Urinary bladder (tissue), 4 donors: ENCODE data around the gene MOB2. TPM values are rescaled to one million over a fixed set of nuclear protein-coding genes. Genes with fewer than 3 reads are reported as not detected.

ENCODE experiments used
- DNase-seq: peaks from one replicate; pipeline ENCODE4 v3.0.0-alpha.2; 2015; ENCODE audit errors: extremely low spot score
- H3K27ac ChIP-seq: one replicate; pipeline ENCODE4 v1.5.1; 2013; ENCODE audit warnings: low read depth, mild to moderate bottlenecking, moderate library complexity
- H3K36me3 ChIP-seq: one replicate; pipeline ENCODE4 v1.6.1; 2013; ENCODE audit warnings: mild to moderate bottlenecking, moderate library complexity; ENCODE audit not compliant: insufficient read depth
- H3K4me1 ChIP-seq: one replicate; pipeline ENCODE4 v1.6.1; 2013; ENCODE audit warnings: mild to moderate bottlenecking, moderate library complexity; ENCODE audit not compliant: insufficient read depth
- H3K4me3 ChIP-seq: one replicate; pipeline ENCODE4 v1.5.1; 2013; ENCODE audit warnings: low read depth, low read length
- WGBS: extraction: QIAGEN DNeasy Blood & Tissue Kit; methylation state at CpG from one replicate; pipeline ENCODE4 v1.1.7; 2013; 5-methylcytosine and 5-hydroxymethylcytosine counted together
- polyA plus RNA-seq: library from polyadenylated mRNA; stranded (reverse); fragments of 200-250 nt; gene quantifications from one replicate; pipeline ENCODE4 v1.2.3, GENCODE V29; 2013
- total RNA-seq: library from RNA; depleted of rRNA; stranded (reverse); fragments of >200 nt; gene quantifications from one replicate; pipeline ENCODE4 v1.2.3, GENCODE V29; 2014
- donor health status: healthy with polysubstance abuse.
- donor health status: healthy.

Gene MOB2
- total and polyA plus RNA-seq, 2 donors: 27.5 to 120 TPM

DNA sequence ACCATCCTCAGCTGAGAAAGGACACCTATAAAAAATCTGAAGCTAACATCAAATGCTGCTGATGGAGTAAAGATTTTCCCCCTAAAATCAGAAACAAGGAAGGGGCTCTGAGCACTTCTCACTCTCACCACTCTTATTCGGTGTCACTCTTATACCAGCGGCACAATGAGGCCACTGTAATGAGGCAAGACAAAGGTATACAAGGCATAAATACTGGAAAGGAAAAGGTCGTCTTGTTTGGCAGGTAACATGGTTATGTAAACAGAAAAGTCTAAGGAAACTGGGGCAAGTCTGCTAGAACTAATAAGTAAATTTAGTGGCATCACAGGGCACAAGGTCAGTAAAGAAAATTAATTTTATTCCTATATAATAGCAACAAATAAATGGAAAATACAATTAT, 8.1 kb upstream of the MOB2 start:
- WGBS: 90% methylated on average over 3 of the region's 3 CpGs
- Histone ChIP-seq H3K4me1 (no peaks in the 10 kb centered on the region), H3K4me3 (no peak overlapping the region), H3K36me3 (no peaks in the 10 kb centered on the region), H3K27ac (no peak overlapping the region)
- no peak for DNase-seq

DNA sequence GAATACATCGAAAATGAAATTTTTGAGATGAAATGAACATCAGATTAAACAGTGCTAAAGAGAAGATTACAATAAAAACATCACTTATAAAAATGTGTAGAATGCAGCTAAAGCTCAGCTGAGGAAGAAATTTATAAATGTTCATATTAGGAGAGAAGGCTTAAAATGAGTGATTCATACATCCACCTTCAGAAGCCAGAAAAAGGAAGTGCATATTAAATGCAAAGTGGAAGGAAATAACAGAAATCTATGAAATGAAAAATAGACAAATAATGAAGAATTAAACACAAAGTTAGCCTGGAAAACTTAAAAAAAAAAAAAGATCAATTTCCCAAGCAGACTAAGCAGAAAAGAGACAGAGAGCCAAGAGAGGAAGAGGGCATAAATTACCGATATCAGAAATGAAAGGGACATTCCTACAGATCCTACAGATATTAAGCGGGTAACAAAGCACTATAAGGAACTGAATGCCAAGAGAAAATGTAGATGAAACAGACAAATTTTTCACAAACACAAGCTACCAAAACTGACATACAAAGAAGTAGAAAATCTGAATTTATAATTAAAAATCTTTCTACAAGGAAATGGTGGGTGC, 7.2 kb upstream of the MOB2 start:
- no peak for DNase-seq
- H3K4me3 ChIP-seq: no peak overlapping the region
- H3K27ac ChIP-seq: no peak overlapping the region
- H3K36me3 ChIP-seq: no peaks in the 10 kb centered on the region
- WGBS: 94% methylated on average over 3 of the region's 3 CpGs
- H3K4me1 ChIP-seq: no peaks in the 10 kb centered on the region

DNA sequence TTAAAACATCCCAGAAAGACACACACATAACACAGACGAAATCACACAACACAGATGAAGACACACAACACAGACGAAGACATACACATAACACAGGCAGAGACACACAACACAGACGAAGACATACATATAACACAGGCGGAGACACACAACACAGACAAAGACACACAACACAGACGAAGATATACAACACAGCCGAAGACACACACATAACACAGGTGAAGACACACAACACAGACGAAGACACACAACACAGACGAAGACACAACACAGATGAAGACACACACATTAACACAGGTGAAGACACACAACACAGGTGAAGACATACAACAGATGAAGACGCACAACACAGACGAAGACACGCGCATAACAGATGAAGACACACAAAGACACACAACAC, 4.8 kb upstream of the MOB2 start:
- H3K27ac ChIP-seq: no peak overlapping the region
- 96% methylated on average over 12 of the region's 12 CpGs for WGBS
- DNase-seq: no peak
- H3K4me3 ChIP-seq: no peak overlapping the region
- no peaks in the 10 kb centered on the region for H3K4me1 ChIP-seq
- no peaks in the 10 kb centered on the region for H3K36me3 ChIP-seq

DNA sequence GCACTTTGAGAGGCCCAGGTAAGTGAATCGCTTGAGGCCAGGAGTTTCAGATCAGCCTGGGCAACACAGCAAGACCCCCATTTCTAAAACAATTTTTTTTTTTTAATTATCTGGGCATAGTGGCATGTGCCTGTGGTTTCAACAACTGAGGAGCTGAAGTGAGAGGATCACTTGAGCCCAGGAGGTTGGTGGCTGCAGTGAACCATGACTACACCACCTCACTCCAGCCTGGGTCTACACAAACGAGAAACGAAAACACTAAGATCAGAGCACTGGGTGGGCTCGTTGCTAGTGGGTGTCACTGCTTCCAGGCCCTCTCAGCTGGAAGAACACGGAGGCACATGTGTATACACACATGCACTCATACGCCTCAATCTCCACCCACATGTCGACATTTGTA, 4.1 kb upstream of the MOB2 start:
- Histone ChIP-seq H3K4me1 (no peaks in the 10 kb centered on the region), H3K36me3 (no peaks in the 10 kb centered on the region), H3K4me3 (no peak overlapping the region), H3K27ac (no peak overlapping the region)
- DNase-seq: no peak
- WGBS: 81% methylated on average over 7 of the region's 7 CpGs

DNA sequence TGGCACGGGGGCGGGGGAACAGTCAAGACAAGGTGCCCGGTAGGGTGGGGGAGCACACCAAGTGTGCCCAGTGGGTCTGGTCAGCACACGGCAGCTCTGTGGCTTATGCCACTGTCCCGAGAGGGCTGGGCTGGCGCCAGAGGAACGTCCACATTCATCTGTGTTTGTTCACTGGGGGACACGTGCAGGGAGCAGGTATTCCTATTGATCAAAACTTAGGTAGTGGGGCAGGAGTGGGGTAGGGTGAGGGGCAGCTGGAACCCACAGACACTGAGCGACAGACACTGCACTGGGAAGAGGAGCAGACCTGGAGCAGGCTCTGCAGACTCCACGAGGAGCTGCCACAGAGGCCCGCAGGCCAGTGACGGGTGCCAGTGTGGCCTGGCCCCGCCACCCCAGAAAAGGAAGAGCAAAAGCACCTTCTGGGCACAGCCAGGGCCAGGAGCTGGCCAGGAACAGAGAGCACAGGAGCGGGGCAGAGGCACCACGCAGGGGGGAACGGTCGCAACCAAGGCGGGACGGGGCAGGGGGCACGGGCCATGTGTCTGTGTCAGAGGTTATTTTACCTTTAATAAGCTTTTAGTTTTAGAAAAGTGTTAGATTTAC, 2.1 kb upstream of the MOB2 start:
- WGBS: 93% methylated on average over 20 of the region's 20 CpGs

DNA sequence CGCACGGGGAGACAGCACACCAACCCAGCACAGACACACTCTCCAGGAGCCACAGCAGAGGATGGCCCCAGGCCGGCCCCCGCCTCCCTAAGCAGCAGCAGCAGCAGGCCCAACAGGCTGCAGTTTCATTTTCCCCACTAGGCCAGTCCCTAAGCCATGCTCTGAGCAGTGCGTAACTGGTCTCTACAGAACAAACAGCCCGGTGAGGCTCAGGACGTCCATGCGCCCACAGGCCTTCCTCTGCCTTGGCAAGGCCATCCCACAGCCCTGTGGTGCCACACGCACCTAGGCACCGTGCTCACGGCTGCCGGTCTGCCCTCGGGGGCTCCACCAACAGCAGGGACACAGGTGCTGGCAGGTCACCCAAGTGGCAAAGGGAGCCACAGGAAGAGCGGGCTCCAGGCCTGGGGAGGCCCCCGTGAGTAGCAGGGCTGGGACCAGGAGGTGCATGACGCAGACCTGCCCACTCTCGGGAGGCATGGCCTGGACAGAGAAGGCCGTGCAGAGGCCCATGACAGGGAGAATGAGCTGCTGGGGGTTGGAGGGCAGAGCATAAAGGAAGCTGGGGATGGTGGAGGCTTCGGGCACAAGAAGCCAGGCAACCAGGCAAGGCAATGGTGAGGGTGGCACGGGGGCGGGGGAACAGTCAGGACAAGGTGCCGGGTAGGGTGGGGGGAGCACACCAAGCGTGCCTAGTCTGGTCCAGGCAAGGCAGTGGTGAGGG, 1.4 kb upstream of the MOB2 start:
- no peaks in the 10 kb centered on the region for H3K36me3 ChIP-seq
- H3K27ac ChIP-seq: no peak overlapping the region
- H3K4me3 ChIP-seq: no peak overlapping the region
- H3K4me1 ChIP-seq: no peaks in the 10 kb centered on the region
- WGBS: 80% methylated on average over 23 of the region's 23 CpGs
- no peak for DNase-seq

More for the DNA sequence above, 2.1 kb upstream of the MOB2 start:
- DNase-seq: no peak
- Histone ChIP-seq H3K36me3 (no peaks in the 10 kb centered on the region), H3K4me1 (no peaks in the 10 kb centered on the region), H3K4me3 (no peak overlapping the region), H3K27ac (no peak overlapping the region)

DNA sequence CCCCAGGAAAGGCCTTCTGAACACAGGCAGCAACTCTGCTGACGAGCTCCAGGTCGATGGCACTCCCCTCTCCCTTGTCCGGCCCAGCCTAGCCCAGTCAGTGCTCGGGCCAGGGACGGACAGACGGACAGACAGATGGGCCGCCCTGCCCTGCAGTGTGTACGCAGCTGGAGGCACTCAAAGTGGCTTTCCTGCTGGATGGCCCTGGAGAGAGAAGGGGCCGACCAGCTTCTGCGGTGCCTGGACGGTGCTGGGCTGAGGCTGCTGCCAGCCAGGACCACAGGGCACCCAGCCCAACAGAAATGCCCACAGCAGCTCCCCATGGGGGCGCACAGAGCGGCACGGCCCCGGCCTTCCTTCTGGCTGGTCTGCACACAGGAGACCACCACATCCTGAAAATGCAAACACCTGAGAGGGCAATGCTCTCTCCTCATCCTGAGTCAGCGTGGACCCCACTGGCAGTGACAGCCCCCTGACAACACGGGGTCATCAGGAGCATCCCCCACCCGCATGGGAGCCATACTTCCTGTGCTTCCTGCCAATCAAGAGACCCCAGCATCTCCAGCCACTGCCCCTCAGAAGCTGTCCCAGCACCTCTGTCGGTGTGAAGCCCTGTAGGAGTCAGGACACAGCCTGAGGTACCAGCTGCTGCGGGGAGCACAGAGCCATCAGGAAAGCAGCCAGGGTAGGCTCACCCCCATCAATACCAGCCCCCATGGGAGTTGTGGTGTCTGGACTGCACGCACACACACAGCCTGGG, 692 bp upstream of the MOB2 start:
- H3K36me3 ChIP-seq: no peaks in the 10 kb centered on the region
- H3K27ac ChIP-seq: no peak overlapping the region
- DNase-seq: no peak
- no peak overlapping the region for H3K4me3 ChIP-seq
- H3K4me1 ChIP-seq: no peaks in the 10 kb centered on the region
- 57% methylated on average over 21 of the region's 21 CpGs for WGBS

DNA sequence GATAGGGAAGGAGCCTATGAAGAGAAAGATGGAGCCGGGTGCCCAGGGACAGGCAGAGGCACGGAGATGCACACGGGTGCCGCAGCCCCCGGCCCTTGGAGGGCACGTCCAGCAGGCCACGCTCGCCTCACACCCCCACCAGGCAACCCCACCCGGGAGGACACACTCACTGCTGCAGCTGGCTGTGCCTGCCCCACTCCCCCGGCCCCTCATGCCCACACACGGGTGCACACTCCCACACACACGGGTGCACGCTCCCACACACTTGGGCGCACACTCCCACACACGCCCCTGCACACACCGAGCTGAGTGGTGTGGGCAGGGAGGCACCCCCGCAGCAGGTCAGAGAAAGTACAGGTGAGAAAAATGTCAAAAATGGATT, 1.1 kb downstream of the MOB2 start:
- no peak for DNase-seq
- H3K27ac ChIP-seq: no peak overlapping the region
- no peaks in the 10 kb centered on the region for H3K36me3 ChIP-seq
- no peaks in the 10 kb centered on the region for H3K4me1 ChIP-seq
- peak overlapping the region; percentile 11 for H3K4me3 ChIP-seq
- 57% methylated on average over 17 of the region's 17 CpGs for WGBS

DNA sequence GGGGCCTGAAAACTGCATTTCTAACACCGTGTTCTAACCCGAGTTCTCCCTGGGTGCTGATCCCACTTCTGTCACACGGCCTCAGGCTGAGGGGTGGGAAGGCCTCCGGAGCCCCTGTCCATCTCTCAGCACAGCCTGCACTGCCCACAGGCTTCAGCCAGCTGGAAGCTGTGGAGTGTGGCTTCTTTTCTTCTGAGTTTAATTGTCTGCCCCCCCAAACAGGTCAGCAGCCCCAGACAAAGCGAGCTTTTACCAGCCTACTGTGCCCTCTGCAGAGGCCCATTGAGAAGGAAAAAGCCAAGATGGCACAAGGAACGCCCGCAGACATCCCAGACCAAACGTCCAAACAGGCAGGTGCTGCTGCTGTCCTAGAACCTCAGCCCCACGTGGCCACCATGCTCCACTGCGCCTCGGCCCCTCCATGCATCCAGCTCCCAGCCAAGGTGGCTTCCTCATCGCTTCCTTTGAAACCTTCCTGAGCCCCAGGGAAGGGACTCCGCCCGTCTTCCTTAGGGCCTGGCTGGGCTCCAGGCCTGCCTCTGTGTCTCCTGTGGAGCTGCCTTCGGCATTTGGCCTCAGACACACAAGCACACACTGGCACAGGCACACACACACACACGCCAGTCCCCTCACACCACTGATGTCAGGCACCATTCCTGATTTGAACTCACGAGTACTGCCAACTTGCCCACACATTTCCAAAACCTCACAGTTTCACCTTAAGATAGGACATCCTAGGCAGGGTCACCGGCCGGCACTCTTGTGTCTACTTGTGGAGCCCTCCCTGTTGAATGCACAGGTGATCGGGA, 1.7 kb downstream of the MOB2 start:
- H3K4me1 ChIP-seq: no peaks in the 10 kb centered on the region
- WGBS: 51% methylated on average over 20 of the region's 20 CpGs
- no peak overlapping the region for H3K4me3 ChIP-seq
- no peak overlapping the region for H3K27ac ChIP-seq
- DNase-seq: no peak
- H3K36me3 ChIP-seq: no peaks in the 10 kb centered on the region

DNA sequence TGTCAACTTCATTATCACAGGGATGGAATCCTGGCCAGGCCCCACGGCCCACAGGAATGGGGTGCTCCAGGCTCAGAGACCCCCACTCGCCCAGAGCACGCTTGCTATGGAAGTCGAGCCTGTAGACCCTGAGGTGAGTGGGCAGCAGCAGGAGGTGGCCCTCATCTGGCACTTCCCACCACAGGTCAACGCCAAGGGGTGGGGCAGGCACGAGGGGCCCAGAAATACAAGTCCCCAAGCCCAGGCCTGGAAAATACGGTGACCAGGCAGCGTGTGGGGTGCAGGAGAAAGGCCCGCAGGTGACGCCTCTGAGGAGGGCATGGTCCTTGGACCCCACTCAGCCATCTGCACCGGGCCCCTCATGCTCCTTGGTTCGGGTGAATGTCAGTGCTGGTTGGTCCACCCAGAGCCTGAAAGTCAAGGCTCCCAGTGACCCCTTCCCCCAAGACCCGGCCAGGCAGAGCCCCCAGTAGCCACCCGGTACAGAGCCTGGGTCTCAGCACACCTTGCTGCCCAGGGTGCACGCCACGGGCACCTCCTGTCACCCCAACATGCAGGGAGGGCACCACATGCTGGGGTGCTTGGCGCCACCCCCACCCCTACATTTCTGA, 2.4 kb downstream of the MOB2 start:
- Histone ChIP-seq H3K27ac (no peak overlapping the region), H3K4me3 (no peak overlapping the region), H3K4me1 (no peaks in the 10 kb centered on the region), H3K36me3 (no peaks in the 10 kb centered on the region)
- DNase-seq: no peak
- WGBS: 86% methylated on average over 17 of the region's 17 CpGs

DNA sequence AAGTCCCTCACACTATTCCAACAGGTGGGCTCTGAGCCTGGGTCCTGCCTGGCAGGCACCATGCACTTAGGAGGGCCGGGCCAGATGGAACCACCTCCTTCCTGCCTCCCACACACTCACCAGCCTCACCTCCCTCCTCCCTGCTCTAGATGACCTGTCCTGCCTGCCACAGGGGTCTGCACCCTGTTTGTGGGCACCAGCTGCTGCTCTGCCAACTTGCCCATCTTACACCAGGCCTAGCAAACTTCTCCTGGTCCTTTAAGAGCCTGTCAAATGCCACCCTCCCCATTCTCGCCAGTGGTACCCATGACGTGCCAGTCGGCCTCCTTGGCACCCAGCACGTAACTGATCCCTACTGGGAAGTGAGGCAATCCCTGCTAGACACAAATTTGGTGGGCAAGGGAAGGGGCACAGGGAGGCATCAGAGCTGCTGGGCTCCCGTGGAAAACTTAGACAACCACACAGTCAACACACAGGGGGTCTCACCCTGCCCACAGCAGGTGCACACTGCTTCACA, 3.1 kb downstream of the MOB2 start:
- Histone ChIP-seq H3K27ac (no peak overlapping the region), H3K4me3 (no peak overlapping the region), H3K36me3 (no peaks in the 10 kb centered on the region), H3K4me1 (no peaks in the 10 kb centered on the region)
- WGBS: 51% methylated on average over 6 of the region's 6 CpGs
- no peak for DNase-seq

DNA sequence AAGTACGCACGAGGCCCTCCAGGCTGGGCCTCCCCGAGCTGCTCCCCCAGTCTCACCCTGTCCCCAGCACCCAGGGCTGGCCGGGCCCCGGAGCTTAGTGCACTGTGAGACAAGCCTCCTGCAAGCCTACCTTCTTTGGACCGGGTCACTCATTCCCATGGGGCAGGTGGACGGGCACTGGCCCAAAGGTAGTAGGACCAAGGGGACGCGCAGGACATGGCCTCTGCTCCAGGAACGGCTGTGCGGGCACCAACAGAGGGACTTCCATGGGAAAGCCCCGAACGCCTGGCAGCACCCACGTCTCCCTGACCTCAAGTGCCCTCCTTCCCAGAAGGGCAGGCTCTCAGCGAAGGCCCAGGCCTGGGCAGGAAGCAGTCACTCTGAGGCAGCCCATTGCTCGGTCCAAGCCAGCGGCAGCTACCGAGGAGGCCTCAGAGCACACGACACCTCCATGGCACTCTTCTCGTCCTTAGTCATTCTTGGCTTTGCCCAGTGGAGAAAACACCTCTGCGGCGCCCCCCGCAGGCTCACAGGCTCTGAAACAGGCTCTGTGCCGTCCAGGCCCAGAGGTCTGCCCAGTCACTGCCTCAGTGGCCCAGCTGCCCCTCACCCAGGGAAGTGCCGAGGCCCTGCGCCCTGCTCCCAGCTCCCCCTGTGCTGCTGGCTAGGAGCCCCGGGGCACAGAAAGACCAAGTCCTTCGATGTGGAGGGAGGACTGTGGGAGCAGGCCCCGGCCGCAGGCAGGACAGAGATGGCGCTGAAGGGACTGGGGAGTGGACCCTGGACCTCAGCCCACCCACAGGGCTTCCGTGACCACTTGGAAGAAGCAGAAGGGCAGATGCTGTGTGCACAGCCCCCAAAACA, 3.8 kb downstream of the MOB2 start:
- Histone ChIP-seq H3K4me1 (no peaks in the 10 kb centered on the region), H3K27ac (no peak overlapping the region), H3K4me3 (no peak overlapping the region), H3K36me3 (no peaks in the 10 kb centered on the region)
- 78% methylated on average over 32 of the region's 32 CpGs for WGBS
- no peak for DNase-seq
